Measurements from ENCODE around the gene GALR2. TPM values are rescaled to one million over a fixed set of nuclear protein-coding genes. Genes with fewer than 3 reads are reported as not detected.

The GALR2 gene
- total RNA-seq, 1 donor, result 0.63 TPM

DNA sequence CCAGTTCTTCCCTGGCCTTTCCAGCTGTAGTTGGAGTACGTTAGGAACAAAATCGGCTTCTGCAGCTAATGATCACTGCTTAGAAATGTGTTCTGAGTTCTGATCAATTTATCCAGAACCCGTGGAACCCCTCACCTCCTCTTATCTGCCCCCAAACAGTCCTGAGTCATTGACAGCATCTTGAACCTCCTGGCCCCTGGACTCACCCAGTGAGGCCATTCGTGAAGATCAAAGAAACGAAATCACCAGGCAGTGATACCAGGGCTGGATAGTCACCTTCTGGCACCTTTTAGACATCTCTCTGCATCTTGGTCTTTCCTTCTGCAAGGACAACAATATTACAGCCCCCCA lies 46.1 kb downstream of the GALR2 start:
- Histone ChIP-seq H3K27me3 (ENCODE audit: insufficient read depth, low read length) (no peaks in the 10 kb centered on the region), H3K4me1 (ENCODE audit: insufficient read depth, low read length) (peaks cover 21% of the 10 kb centered on the region), H3K4me3 (ENCODE audit: low read length) (no peak overlapping the region), H3K9me3 (ENCODE audit: low read depth, low read length) (no peaks in the 10 kb centered on the region)

DNA sequence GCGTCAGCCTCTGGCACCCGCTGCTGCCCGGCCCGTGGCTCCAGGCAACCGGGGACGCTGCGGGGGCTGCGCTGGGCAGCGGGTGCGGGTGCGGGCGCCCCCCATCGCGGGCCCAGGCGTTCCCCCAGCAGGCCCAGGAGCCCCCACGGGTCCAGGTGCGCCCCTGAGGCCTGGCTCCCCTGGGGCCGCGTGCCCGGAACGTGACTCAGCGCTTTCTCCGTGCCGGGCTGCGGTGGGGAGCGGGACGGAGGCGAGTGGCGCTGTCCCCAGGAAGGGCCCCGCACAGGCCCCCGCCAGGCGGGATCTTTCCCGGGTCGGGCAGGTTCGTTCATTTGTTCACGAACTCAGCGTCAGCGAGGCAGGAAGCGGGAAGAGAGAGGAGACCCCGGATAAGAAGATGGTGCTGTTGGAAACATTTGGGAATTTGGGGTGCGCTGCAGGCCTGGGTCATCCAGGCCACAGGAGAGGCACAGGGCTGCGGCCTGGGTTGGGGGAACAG lies 47.4 kb downstream of the GALR2 start:
- H3K4me1 ChIP-seq (ENCODE audit: insufficient read depth, low read length), result peaks cover 21% of the 10 kb centered on the region
- no peaks in the 10 kb centered on the region for H3K9me3 ChIP-seq (ENCODE audit: low read depth, low read length)
- H3K27me3 ChIP-seq (ENCODE audit: insufficient read depth, low read length), result no peaks in the 10 kb centered on the region
- peak overlapping the region; percentile 13 for H3K4me3 ChIP-seq (ENCODE audit: low read length)

DNA sequence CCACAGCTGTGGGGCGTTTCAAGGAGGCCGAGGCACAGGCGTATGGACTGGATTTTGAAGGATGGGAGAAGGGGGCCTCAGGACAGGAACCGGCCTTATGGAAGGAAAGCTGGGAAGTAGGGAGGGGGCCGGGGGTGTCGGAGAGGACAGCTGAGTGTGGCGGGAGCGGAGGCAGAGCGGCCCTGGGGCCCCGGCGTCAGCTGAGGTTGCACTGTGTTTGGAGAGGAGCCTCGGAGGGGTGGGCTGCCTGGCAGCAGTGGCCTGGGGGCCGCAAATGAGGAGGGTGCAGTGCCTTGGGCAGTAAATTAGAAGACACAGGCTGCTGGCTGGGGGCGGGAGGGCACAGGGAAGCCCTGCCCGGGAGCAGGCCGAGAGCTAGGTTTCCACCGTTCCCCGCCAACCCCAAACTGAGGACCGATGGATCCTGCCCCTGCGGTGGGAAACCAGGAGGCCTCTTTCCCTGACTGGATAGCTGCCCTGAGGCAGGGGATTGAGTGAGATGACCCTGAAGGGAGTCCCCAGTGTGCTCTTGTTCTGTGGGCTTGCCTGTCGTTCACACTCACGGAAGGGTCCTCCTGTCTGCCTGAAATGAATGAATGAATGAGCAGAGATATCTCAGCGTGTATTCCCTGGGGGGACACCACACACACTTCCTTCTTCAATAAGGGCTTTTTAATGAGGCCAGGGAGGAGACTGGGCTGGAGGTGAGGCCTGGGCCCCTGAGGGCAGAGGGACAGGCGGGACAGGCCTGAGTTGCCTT lies 48.0 kb downstream of the GALR2 start:
- H3K27me3 ChIP-seq (ENCODE audit: insufficient read depth, low read length), result no peaks in the 10 kb centered on the region
- peaks cover 21% of the 10 kb centered on the region for H3K4me1 ChIP-seq (ENCODE audit: insufficient read depth, low read length)
- H3K4me3 ChIP-seq (ENCODE audit: low read length), result no peak overlapping the region
- no peaks in the 10 kb centered on the region for H3K9me3 ChIP-seq (ENCODE audit: low read depth, low read length)

DNA sequence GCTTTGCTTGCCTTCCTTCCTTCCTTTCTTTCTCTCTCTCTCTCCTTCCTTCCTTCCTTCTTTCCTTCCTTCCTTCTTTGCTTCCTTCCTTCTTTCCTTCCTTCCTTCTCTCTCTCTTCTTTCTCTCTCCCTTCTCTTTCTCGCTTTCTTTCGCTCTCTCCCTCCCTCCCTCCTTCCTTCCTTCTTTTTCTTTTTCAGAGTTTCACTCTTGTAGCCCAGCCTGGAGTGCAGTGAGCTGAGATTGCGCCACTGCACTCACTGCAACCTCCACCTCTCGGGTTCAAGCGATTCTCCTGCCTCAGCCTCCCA lies 48.6 kb downstream of the GALR2 start:
- Histone ChIP-seq H3K27me3 (ENCODE audit: insufficient read depth, low read length) (no peaks in the 10 kb centered on the region), H3K9me3 (ENCODE audit: low read depth, low read length) (no peaks in the 10 kb centered on the region), H3K4me3 (ENCODE audit: low read length) (no peak overlapping the region), H3K4me1 (ENCODE audit: insufficient read depth, low read length) (peaks cover 21% of the 10 kb centered on the region)

DNA sequence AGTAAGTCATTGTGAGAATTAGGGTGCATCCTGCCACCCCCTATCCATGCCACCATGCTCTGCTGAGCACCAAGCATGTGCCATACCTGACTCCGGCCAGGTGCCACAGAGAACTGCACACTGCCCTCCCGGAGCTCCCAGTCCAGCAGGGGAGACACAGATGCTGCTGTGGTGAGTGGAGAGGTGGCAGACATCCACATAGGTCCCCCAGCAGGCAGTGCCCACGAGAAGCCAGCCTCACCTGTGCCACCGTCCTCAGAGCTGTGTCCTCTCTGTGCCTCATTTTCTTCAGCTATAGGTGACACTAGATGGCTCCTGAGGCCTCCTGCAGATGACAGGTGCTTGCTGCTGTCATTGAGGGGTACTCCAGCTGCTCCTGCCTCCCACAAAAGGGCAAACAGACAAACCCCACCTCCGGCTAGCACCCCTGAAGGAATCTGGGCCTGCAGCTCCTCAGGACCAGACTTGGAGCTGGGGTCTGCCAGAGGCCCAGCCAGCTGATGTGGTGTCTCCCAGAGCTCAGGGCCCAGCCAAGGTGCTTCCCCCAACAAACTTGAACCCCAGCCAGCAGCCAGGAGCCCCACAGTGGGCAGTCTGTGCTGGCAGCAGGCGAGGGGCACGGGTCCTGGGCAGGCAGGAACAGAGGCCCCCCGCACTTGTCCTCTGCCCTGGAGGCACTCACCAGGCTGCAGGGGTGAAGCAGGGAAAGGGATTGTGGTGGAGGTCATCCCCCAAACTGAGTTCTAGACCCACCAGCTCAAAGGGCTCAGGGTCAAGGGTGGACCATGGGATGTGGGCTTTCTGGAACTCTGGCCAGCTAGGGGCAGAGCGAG lies 49.4 kb downstream of the GALR2 start:
- no peak overlapping the region for H3K4me3 ChIP-seq (ENCODE audit: low read length)
- H3K9me3 ChIP-seq (ENCODE audit: low read depth, low read length), result no peaks in the 10 kb centered on the region
- H3K4me1 ChIP-seq (ENCODE audit: insufficient read depth, low read length), result peaks cover 21% of the 10 kb centered on the region
- no peaks in the 10 kb centered on the region for H3K27me3 ChIP-seq (ENCODE audit: insufficient read depth, low read length)

DNA sequence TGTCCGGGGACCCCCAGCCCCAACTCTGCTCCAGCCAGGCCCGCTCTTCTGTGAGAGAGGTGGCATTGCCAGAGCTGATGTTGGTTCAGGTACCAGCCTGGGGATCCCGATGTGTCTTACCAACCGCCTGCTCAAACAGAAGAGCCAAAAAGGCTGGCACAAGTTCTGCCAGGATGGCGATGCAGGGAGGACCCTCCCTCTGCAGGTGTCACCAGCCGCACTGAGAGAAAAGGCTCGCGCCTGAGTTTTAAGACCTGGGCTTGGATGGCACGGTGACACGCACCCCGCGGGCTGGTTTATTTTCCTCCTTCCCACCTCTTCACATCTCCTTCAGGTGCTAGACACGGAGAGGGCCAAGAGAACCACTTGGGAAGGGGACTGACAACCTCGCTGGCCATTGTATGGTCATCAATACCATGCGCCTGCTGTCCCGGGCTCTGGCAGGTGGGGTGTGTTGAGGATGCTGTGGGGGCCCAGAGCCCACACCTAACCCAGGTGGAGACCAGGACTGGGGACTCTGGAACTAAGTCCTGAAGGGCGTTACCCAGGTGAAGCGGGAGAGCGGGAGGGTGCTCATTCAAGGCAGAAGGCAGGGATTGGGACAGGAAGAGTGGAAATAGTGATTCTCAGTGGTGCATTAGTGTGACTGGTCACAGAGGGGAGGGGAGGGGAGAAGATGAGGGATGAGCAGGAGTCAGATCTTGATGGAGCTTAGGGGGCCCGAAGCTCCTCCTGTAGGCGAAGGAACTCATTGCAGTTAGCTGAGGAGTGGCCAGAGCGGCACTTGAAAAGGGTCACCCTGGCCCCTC lies 50.2 kb downstream of the GALR2 start:
- no peaks in the 10 kb centered on the region for H3K9me3 ChIP-seq (ENCODE audit: low read depth, low read length)
- H3K4me1 ChIP-seq (ENCODE audit: insufficient read depth, low read length), result peaks cover 21% of the 10 kb centered on the region
- no peak overlapping the region for H3K4me3 ChIP-seq (ENCODE audit: low read length)
- H3K27me3 ChIP-seq (ENCODE audit: insufficient read depth, low read length), result no peaks in the 10 kb centered on the region

DNA sequence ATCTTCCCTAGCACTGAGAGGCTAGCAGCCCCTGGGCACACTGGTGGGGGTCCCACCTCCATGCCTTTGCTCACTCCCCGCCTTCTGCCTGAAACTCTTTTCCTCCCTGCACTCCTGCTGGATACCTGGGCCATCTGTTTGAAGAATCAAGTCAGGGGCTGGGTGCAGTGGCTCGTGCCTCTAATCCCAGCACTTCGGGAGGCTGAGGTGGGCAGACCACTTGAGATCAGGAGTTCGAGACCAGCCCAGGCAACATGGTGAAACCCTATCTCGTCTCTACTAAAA lies 50.8 kb downstream of the GALR2 start:
- no peaks in the 10 kb centered on the region for H3K9me3 ChIP-seq (ENCODE audit: low read depth, low read length)
- H3K4me1 ChIP-seq (ENCODE audit: insufficient read depth, low read length), result peaks cover 24% of the 10 kb centered on the region
- H3K27me3 ChIP-seq (ENCODE audit: insufficient read depth, low read length), result no peaks in the 10 kb centered on the region
- no peak overlapping the region for H3K4me3 ChIP-seq (ENCODE audit: low read length)

DNA sequence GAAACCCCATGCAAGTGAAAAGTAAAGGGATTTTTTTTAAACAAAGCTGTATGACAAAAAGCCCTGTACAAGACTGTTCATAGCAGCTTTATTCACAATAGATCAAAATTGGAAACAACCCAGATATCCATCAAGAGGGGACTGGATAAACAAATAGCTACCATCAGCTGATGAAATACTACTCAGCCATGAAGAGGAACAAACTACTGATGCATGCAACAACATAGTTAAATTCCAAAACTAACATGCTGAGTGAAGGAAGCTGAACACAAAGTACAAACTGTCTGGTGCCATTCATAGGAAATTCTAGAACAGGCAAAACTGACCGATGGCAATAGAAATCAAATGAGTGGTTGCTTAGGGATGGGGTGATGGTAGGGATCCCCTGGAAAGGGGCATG lies 51.3 kb downstream of the GALR2 start:
- Histone ChIP-seq H3K4me3 (ENCODE audit: low read length) (no peak overlapping the region), H3K9me3 (ENCODE audit: low read depth, low read length) (no peaks in the 10 kb centered on the region), H3K4me1 (ENCODE audit: insufficient read depth, low read length) (peaks cover 26% of the 10 kb centered on the region), H3K27me3 (ENCODE audit: insufficient read depth, low read length) (no peaks in the 10 kb centered on the region)

Other genes with a start within 250 kb of the GALR2 start
- gene UNC13D, start 230.4 kb upstream of the GALR2 start, total RNA-seq, result 42.9 TPM
- 30.5 TPM for gene WBP2, start 219.4 kb upstream of the GALR2 start, total RNA-seq
- 0.63 TPM for gene TRIM47, start 196.2 kb upstream of the GALR2 start, total RNA-seq
- gene TRIM65, start 177.8 kb upstream of the GALR2 start, total RNA-seq, result 5.8 TPM
- 45.4 TPM for gene MRPL38, start 169.9 kb upstream of the GALR2 start, total RNA-seq
- gene FBF1, start 133.7 kb upstream of the GALR2 start, total RNA-seq, result 11.2 TPM
- 18.5 TPM for gene ACOX1, start 95.6 kb upstream of the GALR2 start, total RNA-seq
- 18.9 TPM for gene TEN1, start 95.5 kb upstream of the GALR2 start, total RNA-seq
- 1.8 TPM for gene CDK3, start 73.9 kb upstream of the GALR2 start, total RNA-seq
- under 0.01 TPM for gene EVPL, start 47.5 kb upstream of the GALR2 start, total RNA-seq
- gene SRP68, start 2.3 kb upstream of the GALR2 start, total RNA-seq, result 34.7 TPM
- gene ZACN, start 4.4 kb downstream of the GALR2 start, total RNA-seq, result 0.21 TPM
- gene EXOC7, start 29.0 kb downstream of the GALR2 start, total RNA-seq, result 49.2 TPM
- gene FOXJ1, start 66.5 kb downstream of the GALR2 start, total RNA-seq, result 1.3 TPM
- 19.1 TPM for gene RNF157, start 165.7 kb downstream of the GALR2 start, total RNA-seq
- 35.3 TPM for gene UBALD2, start 190.6 kb downstream of the GALR2 start, total RNA-seq
- gene QRICH2, start 233.5 kb downstream of the GALR2 start, total RNA-seq, result 1.2 TPM

All from mononuclear cell (primary cell).